Measurements from ENCODE around the gene PEX7.

The PEX7 gene, protein sequence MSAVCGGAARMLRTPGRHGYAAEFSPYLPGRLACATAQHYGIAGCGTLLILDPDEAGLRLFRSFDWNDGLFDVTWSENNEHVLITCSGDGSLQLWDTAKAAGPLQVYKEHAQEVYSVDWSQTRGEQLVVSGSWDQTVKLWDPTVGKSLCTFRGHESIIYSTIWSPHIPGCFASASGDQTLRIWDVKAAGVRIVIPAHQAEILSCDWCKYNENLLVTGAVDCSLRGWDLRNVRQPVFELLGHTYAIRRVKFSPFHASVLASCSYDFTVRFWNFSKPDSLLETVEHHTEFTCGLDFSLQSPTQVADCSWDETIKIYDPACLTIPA

DNA sequence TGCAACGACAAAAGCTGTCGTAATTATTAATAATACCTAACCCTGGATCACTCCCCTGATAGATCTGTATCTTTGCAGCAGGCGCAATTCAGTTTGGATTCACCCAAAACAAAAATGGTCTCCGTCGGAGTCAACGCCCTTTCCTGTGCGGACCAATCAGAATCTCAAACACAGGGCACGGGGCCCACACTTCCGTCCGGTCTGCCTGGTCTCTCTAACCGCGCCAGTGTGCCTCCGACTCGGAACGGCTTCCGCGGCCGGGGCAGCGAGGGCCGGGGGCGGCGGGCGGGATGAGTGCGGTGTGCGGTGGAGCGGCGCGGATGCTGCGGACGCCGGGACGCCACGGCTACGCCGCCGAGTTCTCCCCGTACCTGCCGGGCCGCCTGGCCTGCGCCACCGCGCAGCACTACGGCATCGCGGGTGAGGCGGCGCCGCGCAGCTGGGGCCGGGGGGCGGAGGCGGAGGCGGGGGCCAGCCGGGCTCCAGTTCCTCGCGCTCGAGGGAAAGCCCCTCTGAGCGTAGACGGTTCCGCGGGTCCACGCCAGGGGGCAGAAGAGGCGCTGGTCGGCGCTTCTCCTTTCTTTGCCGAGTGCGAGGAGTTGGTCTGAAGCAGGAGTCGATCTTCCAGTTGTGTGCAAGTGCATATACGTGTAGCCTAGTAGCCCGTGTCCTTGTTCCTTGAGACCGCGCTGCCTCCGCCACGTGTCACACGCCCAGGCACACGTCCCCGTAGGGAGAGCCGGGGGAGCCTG is at the start of gene PEX7:
Gene PEX7 (plus strand): TSS at position 217 of the 752 bp plus-strand sequence. CDS start 74 bp downstream, at position 291.
- TF ChIP-seq ZNF274 (IDR thresholded peaks at IDR 0.05; ENCODE audit: low read depth, low read length) = no peak
- H3K4me3 ChIP-seq (ENCODE audit: low read length) = peak within 1 kb of the TSS; percentile 99

DNA sequence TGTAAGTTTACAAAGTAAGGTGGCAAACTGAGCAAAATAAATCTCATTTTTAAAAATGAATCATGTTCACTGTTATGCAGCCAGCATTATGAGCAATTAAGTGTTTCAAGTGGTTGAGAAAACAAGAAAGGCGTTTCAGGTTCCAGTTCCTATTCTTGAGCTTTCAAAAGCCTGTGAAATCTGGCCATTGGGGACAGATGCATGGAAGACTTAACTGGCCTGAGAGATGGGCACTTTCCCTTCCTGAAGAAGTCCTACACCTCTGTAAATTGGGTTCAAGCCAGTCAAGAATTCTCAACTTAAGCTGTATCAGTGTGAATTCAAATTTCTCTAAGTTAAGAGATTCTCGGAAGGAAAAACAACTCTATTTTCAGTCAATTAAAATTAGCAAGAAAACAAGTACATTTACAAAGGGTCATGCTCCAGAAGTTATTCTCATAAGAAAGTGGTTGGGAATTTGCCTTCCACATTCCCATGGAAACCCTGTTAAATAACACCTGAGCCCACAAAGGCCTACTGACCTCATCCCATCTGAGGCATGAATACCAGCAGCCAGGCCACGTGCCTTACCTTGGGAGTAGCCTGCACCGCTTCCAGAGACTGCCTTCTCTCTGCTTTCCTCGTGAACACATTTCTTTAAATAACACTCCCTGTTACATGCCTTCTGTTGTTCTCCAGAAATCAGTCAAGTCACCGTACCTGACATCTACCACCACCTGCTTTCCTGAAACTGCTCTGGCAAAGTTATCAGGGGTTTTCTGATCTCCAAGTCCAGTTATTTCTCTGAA is 49.5 kb upstream of the PEX7 start:
- TF ChIP-seq ZNF274 (IDR thresholded peaks at IDR 0.05; ENCODE audit: low read depth, low read length) = no peak
- H3K4me3 ChIP-seq (ENCODE audit: low read length) = peak overlapping the region; percentile 45; the same call in 1 of the 2 replicates

DNA sequence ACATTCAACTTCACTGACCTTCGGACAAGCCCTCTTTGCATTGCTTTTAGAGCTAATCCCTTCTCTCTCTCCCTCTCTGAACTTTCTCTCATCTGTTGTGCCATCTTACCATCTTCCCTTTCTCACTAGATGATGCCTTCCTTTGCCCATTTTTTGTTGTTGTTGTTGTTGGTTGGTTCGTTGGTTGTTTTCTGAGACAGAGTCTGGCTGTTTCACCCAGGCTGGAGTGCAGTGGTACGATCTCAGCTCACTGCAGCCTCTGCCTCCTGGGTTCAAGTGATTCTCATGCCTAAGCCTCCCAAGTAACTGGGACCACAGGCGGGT is 49.0 kb upstream of the PEX7 start:
- no peak for TF ChIP-seq ZNF274 (IDR thresholded peaks at IDR 0.05; ENCODE audit: low read depth, low read length)
- H3K4me3 ChIP-seq (ENCODE audit: low read length) = peak overlapping the region; percentile 45; the same call in 1 of the 2 replicates

DNA sequence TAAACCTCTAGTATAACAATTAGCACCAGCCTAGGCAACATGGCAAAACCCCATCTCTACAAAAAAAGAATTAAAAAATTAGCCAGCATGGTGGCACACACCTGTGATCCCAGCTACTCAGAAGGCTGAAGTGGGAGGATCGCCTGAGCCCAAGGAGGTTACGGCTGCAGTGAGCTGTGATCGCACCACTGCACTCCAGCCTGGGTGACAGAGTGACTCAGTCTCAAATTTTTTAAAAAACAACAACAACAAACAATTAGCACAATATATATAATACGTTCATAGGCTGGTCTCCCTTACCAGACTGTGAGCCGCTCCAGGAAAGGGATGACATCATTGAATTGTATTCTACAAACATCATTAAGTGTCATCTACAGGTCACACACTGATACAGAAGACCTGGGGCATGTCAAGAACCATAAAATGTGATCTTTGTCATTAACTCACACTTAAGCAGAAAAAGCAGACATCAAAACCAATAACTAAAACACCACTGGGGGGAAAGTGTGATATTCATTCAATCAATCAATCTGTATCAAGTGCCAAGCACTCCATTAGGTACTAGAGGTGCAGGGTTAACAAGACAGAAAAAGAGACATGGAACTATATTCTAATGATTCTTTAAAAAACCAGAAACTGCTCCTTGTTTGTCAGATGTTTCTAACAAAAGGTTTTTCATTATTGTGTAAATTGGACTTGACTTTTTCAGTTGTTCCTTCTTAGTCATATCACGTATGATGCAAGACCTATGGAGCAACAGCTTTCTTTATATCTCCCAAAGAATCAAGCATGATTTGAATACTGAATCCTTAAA is 48.0 kb upstream of the PEX7 start:
- H3K4me3 ChIP-seq (ENCODE audit: low read length) = no peak overlapping the region
- TF ChIP-seq ZNF274 (IDR thresholded peaks at IDR 0.05; ENCODE audit: low read depth, low read length) = no peak

DNA sequence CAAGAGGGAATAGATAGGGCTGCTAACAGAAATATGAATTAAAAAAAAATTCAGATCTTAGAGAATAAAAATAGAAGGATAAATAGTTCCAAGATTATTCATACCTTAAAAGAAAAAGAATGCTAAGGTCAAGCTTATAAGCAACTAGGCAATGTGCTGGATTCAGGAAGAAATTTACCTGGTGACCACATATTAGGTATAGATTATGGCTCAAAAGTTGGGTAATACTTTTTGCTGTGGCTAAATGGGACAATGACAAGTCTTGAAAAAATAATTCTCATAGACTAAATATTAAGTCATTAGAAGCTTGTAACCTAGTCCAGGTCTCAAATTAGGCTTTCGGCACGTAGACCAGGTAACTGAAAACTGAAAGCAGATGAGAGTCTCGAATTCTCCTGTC is 47.3 kb upstream of the PEX7 start:
- no peak for TF ChIP-seq ZNF274 (IDR thresholded peaks at IDR 0.05; ENCODE audit: low read depth, low read length)
- H3K4me3 ChIP-seq (ENCODE audit: low read length) = no peak overlapping the region

DNA sequence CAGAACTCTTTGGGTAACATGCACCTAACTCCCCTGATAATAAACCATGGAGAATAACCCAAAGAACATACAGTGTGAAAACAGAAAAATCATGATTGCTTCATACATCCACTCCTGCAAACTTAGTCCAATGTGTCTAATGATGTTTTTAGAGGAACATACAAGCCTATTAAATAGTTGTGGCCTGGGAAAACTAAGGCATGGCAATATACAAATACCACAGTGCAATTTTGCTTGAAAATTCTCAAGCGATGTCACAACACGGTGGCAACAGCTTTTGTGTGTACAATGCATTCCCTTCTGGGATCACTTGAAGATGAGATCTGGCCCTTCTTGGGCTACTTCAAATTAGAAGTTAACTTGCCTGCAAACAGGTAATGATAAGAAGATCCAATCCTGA is 46.8 kb upstream of the PEX7 start:
- no peak for TF ChIP-seq ZNF274 (IDR thresholded peaks at IDR 0.05; ENCODE audit: low read depth, low read length)
- no peak overlapping the region for H3K4me3 ChIP-seq (ENCODE audit: low read length)

DNA sequence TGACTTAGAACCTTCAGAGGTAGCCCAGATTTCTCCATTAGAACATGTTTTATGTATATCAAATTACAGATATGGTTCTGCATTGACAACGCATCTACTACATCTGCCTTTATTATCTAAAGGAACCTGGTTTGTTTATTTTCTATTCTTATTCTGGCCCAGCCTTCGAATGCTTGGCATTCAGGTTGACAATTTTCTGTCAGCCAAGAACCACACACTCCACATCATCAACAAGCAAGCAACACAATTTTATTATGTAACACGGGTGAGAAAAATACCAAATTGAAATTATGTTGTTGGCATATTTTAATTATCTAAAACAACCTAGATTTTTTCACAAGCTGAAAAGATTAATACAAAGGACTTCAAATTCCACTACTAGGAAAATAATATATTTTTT is 44.7 kb upstream of the PEX7 start:
- TF ChIP-seq ZNF274 (IDR thresholded peaks at IDR 0.05; ENCODE audit: low read depth, low read length) = no peak
- no peak overlapping the region for H3K4me3 ChIP-seq (ENCODE audit: low read length)

DNA sequence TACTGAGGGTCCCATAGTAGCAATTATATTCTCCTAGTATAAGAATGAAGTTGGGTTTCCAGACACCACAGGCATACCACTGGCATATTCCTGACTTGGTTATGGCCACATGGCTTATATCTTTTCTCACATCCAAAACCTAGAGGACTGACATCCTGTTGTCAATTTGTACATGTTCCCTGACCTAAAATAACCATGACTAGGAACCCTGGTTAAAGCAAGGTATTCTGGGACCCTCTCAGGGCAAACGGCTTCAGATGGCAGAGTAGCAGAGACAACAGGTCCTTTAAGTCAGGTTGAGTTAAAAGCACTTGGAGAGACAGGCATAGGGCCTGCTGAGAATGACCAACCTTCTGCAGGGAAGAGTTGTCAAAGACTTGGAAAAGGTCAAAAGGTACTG is 42.7 kb upstream of the PEX7 start:
- H3K4me3 ChIP-seq (ENCODE audit: low read length) = no peak overlapping the region
- no peak for TF ChIP-seq ZNF274 (IDR thresholded peaks at IDR 0.05; ENCODE audit: low read depth, low read length)

DNA sequence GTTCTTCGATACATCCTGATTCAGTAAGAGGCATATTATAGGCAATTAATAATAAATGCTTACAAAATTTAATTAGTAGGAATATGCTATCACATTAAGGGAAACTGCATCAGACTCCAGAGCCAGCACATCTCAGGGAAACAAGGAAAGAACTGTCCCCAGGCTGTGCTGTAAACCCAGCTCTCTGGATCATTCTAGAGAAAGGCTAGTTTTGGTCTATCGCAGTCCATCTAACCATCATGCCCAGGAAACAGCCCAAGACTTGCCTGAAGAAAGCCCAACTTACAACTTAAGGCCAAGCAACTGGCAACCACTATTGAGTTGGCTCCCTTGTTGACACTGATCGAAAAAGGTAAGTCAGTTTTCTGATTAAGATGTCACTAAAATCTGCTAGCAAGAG is 41.4 kb upstream of the PEX7 start:
- TF ChIP-seq ZNF274 (IDR thresholded peaks at IDR 0.05; ENCODE audit: low read depth, low read length) = no peak
- no peak overlapping the region for H3K4me3 ChIP-seq (ENCODE audit: low read length)

DNA sequence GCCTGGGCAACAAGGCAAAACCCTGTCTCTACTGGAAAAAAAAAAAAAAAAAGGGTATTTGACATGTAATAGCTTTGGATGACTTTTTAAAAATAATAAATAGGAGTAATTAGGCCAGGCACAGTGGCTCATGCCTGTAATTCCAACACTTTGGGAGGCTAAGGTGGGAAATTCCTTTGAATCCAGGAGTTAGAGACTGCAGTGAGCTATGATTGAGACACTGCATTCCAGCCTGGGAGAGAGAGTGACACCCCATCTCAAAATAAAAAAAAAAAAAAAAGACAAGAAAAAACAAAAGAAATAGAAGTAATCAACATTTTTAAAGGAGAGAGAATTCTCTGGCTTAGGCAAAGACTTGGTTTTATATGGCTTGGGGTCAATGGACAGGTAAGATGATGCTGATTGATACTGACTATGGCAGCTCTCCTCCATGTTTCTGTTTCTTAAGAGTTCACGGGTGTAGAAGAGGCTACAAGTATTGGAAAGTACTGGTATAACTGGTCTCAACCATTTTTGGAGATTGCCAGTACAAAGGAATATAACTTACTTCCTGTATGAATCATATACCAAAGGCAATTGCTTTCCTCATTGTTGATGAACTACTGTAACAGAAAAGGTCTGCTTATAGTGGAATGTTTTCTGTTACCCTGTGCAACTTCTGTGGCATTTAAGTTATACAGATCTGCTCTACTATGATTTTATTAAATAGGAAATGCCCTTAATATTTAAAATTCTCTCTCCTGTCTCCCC is 40.2 kb upstream of the PEX7 start:
- no peak for TF ChIP-seq ZNF274 (IDR thresholded peaks at IDR 0.05; ENCODE audit: low read depth, low read length)
- no peak overlapping the region for H3K4me3 ChIP-seq (ENCODE audit: low read length)

DNA sequence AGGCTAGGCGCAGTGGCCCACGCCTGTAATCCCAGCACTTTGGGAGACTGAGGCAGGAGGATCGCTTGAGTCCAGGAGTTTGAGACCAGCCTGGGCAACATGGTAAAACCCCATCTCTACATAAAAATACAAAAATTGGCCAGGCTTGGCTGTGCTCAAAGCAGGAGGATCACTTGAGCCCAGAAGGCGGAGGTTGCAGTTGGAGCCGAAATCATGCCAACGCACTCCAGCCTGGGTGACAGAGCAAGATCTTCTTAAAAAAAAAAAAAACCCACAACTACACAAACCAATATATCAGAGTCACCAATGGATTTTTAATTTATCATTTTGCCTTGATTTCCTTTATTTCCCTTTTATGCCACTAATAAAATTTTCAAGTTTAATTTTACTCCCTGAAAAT is 39.4 kb upstream of the PEX7 start:
- no peak overlapping the region for H3K4me3 ChIP-seq (ENCODE audit: low read length)
- TF ChIP-seq ZNF274 (IDR thresholded peaks at IDR 0.05; ENCODE audit: low read depth, low read length) = no peak

DNA sequence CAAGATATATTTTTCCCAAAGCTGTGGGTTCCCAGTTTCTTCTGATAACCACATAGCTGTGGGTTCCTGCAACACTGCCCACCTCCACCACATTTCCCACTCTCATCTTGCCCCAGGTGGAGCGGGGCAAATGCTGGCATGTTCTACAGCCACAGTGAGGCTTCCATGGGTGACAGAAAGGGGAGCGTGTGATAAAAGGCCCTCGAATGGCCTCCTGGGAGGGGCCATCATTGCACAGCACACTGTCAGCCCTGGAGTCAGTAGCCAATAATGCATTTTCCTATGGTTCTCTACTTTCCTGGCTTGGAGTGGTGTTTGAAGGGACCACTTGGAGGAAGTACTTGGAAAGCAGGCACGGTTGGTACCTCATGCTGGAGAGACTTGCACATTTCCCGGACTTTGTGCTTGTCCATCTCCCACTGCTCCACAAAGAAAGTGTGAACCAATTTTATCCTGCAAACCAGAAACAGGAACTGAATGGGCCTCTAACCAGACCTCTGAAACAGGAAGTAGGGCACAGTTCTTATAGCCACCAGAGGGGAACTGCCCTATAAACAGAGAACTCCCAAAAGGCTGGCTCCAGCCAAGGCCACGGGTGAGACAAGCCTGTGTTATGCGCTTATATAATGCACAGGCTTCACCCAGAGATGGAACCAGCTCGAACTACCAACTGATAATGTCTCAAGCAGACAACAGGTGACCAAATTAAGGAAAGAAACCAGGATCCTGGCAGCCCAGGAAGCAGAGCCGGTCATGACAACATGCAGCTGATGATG is 38.7 kb upstream of the PEX7 start:
- H3K4me3 ChIP-seq (ENCODE audit: low read length) = peak overlapping the region; percentile 60

More for the DNA sequence above, 38.7 kb upstream of the PEX7 start:
- TF ChIP-seq ZNF274 (IDR thresholded peaks at IDR 0.05; ENCODE audit: low read depth, low read length) = no peak
